ENCODE measurements around the gene BEX3.

The BEX3 gene

DNA sequence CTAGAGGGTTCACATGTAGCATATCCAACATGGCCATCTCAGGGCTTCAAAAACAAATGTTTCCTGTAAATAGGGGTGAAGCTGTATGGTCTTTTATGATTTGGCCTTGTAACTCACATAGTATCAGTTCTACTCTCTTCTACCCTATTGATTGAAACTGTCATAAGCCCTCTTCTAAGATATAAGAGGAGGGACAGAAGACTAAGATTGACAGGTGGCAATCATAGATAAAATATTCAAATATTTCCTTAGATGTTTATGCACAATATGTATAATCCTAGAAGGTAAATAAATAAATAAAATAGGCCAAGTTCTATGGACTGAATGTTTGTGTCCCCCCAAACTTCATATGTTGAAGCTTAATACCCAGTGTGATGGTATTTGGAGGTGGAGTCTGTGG, 6.9 kb upstream of the BEX3 start:
- no peak overlapping the region for H3K4me3 ChIP-seq (replicated peaks; ENCODE audit: insufficient read depth, low read length)
- no peak overlapping the region for H3K27ac ChIP-seq (replicated peaks)
- TF ChIP-seq POLR2AphosphoS5 (IDR thresholded peaks at IDR 0.05; ENCODE audit: low read depth), result no peak
- TF ChIP-seq REST (IDR thresholded peaks at IDR 0.05; ENCODE audit: insufficient replicate concordance, low read depth), result no peak
- no peak for TF ChIP-seq SPI1 (IDR thresholded peaks at IDR 0.05; ENCODE audit: borderline replicate concordance, low read depth)
- TF ChIP-seq CTCF (IDR thresholded peaks at IDR 0.05; ENCODE audit: insufficient read depth, low read length), result no peak
- TF ChIP-seq GABPA (IDR thresholded peaks at IDR 0.05; ENCODE audit: low read depth), result no peak
- DNase-seq (ENCODE audit: low read depth in 1 of 2, low spot score in 1 of 2), result no peak
- H3K27me3 ChIP-seq (ENCODE audit: insufficient read depth, poor library complexity, severe bottlenecking), result peaks cover 11% of the 10 kb centered on the region

DNA sequence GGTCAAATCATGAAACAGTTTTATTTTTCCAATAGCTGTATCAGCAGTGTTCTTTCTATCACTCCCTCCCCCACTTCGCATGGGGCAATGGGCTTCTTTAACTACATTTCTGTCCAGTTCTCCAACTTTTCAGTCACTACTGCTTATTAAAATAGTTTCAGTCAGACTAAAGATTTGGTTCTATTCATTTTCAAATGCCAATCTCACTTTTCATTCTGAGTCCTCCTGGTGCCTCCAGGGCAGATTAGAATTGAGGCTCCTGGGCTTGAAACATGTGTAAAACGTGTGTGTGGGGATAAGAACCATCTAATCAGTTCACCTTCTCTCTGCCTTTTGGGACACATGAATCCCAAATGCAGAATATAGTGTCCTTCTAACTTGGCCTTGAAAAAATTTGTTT, 3.5 kb upstream of the BEX3 start:
- no peak for DNase-seq (ENCODE audit: low read depth in 1 of 2, low spot score in 1 of 2)
- peaks cover 12% of the 10 kb centered on the region for H3K27me3 ChIP-seq (ENCODE audit: insufficient read depth, poor library complexity, severe bottlenecking)
- no peak overlapping the region for H3K4me3 ChIP-seq (replicated peaks; ENCODE audit: insufficient read depth, low read length)
- TF ChIP-seq GABPA (IDR thresholded peaks at IDR 0.05; ENCODE audit: low read depth) (no peak), SPI1 (IDR thresholded peaks at IDR 0.05; ENCODE audit: borderline replicate concordance, low read depth) (no peak), CTCF (IDR thresholded peaks at IDR 0.05; ENCODE audit: insufficient read depth, low read length) (no peak), POLR2AphosphoS5 (IDR thresholded peaks at IDR 0.05; ENCODE audit: low read depth) (no peak), REST (IDR thresholded peaks at IDR 0.05; ENCODE audit: insufficient replicate concordance, low read depth) (no peak)
- no peak overlapping the region for H3K27ac ChIP-seq (replicated peaks)

- Histone ChIP-seq H3K27me3 (ENCODE audit: insufficient read depth, poor library complexity, severe bottlenecking) (peaks cover 12% of the 10 kb centered on the region), H3K4me3 (replicated peaks; ENCODE audit: insufficient read depth, low read length) (no peak overlapping the region), H3K27ac (replicated peaks) (no peak overlapping the region)
- TF ChIP-seq SPI1 (IDR thresholded peaks at IDR 0.05; ENCODE audit: borderline replicate concordance, low read depth) (no peak), POLR2AphosphoS5 (IDR thresholded peaks at IDR 0.05; ENCODE audit: low read depth) (no peak), CTCF (IDR thresholded peaks at IDR 0.05; ENCODE audit: insufficient read depth, low read length) (no peak)
- no peak for DNase-seq (ENCODE audit: low read depth in 1 of 2, low spot score in 1 of 2)
Measured at GRCh38 chrX:103373581-103373980, 2.8 kb upstream of the BEX3 start.

GRCh38 chrX:103376979-103377324, 614 bp downstream of the BEX3 start:
- no peak for DNase-seq (ENCODE audit: low read depth in 1 of 2, low spot score in 1 of 2)
- no peak overlapping the region for H3K4me3 ChIP-seq (replicated peaks; ENCODE audit: insufficient read depth, low read length)
- TF ChIP-seq GABPA (IDR thresholded peaks at IDR 0.05; ENCODE audit: low read depth) (no peak), REST (IDR thresholded peaks at IDR 0.05; ENCODE audit: insufficient replicate concordance, low read depth) (no peak), CTCF (IDR thresholded peaks at IDR 0.05; ENCODE audit: insufficient read depth, low read length) (no peak), POLR2AphosphoS5 (IDR thresholded peaks at IDR 0.05; ENCODE audit: low read depth) (no peak), SPI1 (IDR thresholded peaks at IDR 0.05; ENCODE audit: borderline replicate concordance, low read depth) (no peak)
- peaks cover 12% of the 10 kb centered on the region for H3K27me3 ChIP-seq (ENCODE audit: insufficient read depth, poor library complexity, severe bottlenecking)
- no peak overlapping the region for H3K27ac ChIP-seq (replicated peaks)
